Measurements from ENCODE around the gene TMEM219. TPM values are rescaled to one million over a fixed set of nuclear protein-coding genes. Genes with fewer than 3 reads are reported as not detected.
"Not testable (repeated sequence)": the region's sequence is repeated elsewhere in the genome, so short reads cannot be mapped to it uniquely, and the experiment has no call there.

The TMEM219 gene
- total RNA-seq, 2 experiments from 2014 or later: 57.8 to 61.0 TPM

DNA sequence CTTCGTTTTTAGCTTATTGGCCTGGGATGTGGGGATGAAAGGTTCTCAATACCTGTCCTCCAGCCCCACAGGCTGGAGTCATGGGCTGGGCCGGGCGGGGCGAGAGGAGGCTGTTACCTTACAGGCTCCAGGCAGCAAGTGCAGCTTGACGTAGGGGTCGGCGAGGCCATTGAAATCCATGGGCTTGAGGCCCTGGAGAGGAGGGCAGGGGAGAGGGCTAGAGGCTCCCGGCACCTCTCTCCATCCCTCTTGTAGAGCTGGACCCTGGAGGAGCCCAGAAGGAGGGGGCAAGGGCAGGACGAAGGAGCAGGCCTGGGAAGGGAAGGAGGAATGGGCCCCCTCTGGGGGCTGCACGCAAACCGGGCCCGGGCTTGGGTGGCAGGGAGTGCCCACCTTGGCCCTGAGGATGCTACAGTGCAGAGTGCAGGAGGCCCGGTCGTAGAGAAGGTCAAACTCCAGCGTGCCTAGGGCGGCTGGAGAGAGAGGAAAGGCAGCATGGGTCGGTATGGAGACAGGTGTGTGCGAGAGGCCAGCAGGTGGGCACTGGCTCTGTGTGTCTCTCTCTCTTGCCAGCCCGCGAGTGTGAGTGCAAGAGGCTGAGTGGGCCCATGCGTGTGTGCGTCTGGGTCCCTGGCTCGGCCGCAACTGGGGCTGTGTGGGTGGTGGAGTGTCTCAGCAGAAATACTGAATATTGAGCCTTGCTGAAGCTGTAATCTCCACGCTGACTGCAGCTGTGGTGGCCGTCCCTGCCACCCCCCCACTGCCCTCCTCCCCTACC, 47.4 kb downstream of the TMEM219 start:
- ChIA-PET CTCF (interaction anchor here (1.1 to 1.4 kb wide), 2 partner anchors 12 to 307 kb away, joined by 3 to 4 read pairs; no protein-coding TSS in a partner anchor), POLR2A (interaction anchor here (1.3 kb wide), 1 partner anchor 318 kb away, joined by 4 read pairs; no protein-coding TSS in a partner anchor)
- ATAC-seq (no peak), DNase-seq (no peak)
- Mint-ChIP-seq H3K4me1 (ENCODE audit: low read depth) (peaks cover 11% of the 10 kb centered on the region), H3K36me3 (ENCODE audit: low read depth) (peaks cover 4% of the 10 kb centered on the region), H3K4me3 (no peak overlapping the region), H3K27me3 (ENCODE audit: low read depth) (peaks cover 24% of the 10 kb centered on the region), H3K27ac (no peak overlapping the region), H3K9me3 (ENCODE audit: insufficient read depth) (no peaks in the 10 kb centered on the region)

DNA sequence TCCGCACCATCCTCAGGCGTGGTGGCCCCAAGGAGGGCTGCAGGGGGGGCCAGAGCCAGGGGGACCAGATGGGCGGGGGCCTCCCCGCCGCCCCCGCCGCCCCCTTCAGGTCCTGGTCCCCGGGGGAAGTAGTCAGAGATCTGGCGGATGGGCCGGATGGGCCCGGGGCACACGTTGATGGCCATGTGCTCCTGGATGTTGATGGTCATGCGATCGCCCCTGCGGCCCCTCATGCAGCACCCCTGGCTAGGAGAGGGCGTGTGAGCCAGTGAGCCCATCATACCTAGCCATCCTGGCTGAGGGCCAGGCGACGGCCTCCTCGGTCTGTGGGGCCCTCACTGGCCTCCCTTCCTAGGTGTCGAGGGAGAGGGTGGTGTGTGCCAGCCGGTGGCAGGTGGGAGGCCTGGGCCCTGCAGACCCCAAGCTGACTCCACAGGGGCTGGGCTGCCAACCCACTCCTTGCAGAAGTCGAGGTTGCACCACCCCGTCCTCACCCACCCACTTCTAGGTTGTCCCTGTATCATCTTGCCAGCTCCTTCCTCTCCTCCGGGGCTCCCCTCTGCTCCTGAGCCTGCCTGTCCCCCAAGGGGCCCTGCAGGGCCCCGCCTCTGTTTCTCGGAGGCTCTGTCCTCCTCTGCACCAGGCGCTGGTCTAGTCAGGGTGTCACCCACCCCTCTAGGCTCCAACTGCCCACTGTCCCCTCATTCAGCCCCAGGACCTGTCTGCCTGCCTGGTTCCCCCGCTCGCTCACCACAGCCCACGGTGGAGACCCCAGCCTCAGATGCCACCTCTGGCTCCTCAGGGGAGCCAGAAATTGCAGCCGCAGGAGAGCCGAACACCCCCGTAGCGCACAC, 48.3 kb downstream of the TMEM219 start:
- no peak overlapping the region for H3K27ac Mint-ChIP-seq
- CTCF ChIA-PET: interaction anchor here (1.4 kb wide), 1 partner anchor 308 kb away, joined by 3 read pairs; no protein-coding TSS in a partner anchor
- H3K4me3 Mint-ChIP-seq: peak overlapping the region; percentile 56
- DNase-seq: no peak
- H3K36me3 Mint-ChIP-seq (ENCODE audit: low read depth): peaks cover 4% of the 10 kb centered on the region
- POLR2A ChIA-PET: interaction anchor here (0.6 kb wide), 1 partner anchor 1178 kb away, joined by 3 read pairs; no protein-coding TSS in a partner anchor
- H3K9me3 Mint-ChIP-seq (ENCODE audit: insufficient read depth): no peaks in the 10 kb centered on the region
- H3K4me1 Mint-ChIP-seq (ENCODE audit: low read depth): peaks cover 11% of the 10 kb centered on the region
- peak; percentile 22 for ATAC-seq
- H3K27me3 Mint-ChIP-seq (ENCODE audit: low read depth): peaks cover 27% of the 10 kb centered on the region

DNA sequence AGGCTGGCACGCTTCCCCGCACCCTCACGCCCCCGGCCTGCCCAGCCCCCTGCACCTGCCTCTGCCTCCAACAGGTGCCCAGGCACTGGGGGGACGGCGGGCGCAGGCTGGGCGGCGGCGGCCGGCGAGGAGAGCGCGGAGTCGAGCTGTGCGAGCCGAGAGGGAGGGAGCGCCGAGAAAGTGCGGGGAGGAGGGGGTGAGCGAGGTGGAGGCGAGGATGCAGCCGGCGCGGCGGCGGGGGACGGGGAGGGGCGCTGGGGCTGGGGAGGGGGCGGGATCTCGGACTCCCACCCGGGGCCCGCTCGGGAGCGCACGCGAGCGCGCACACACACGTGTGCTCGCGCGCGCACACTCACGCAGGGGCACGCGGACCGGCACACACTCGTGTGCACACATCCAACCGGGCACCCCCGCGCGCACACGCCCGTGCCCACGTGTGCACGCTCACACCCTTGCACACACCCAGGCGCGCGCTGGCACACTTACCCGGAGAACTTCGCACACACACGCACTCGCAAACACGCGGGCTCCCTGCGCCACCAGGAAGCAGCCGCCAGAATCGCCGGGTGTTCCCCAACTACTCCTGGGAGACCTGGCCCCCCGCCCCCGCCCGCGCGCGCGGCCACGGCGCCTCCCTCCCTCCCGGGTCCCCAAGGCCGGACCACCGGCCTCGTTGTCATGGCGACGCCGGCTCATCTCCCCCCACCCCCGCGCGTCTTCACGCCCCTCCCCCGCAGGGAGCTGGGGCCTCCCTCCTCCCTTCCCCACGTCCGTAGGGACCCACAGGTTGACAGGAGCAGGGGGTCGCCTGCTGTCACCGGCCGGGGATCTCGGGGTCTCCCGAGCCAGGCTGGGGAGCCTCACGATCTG, 49.2 kb downstream of the TMEM219 start, which contains the start of gene DOC2A:
DOC2A (minus strand) TSS at position 184 of the 870 bp plus-strand sequence. CDS start 805 bp downstream, outside the sequence.
- Mint-ChIP-seq H3K4me3 (peak within 1 kb of the TSS; percentile 69), H3K36me3 (ENCODE audit: low read depth) (peaks cover 2% of the 10 kb centered on the region), H3K27ac (no peak within 1 kb of the TSS), H3K9me3 (ENCODE audit: insufficient read depth) (no peaks in the 10 kb centered on the region), H3K4me1 (ENCODE audit: low read depth) (peaks cover 10% of the 10 kb centered on the region), H3K27me3 (ENCODE audit: low read depth) (peaks cover 27% of the 10 kb centered on the region)
- ATAC-seq (peak; percentile 62), DNase-seq (peak; percentile 47)
- CTCF ChIA-PET: no interaction called here
- POLR2A ChIA-PET: no interaction called here

DNA sequence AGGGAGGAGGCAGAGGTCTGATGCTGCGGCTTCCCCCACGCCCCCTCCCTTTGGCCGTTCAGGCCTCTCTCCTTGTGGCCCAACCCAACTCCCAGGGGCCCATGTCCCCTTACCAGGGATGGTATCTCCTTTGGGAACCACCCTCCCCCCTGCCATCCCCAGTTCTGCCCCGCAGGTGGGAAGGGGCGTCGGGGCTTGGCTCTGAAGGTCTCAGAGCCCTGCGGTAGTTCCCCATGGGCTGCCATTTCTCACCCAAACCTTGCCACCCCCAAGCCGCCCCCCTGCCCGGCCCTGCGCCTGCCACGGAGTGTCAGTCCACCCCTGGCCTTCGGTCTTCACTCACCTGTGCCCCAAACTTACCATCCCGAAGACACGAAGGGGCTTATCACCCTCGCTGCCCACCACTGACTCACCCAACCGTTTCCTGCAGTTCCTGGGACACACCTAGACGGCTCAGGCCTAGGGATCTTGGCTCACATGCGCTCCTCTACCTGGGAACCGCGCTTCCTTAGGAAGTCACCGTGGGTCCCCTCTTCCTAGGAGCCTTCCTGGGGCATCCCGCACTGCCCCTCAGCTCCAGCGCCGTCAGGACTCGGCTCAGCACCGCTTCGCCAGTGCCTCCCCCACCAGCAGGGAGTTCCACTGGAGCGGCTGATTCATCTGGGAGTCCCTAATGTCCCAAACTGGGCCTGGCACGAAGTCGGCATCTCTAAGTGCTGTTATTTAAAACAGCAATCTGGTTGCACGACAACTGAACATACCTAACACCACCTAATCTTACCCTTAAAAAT, 50.0 kb downstream of the TMEM219 start:
- Mint-ChIP-seq H3K27ac (no peak overlapping the region), H3K9me3 (ENCODE audit: insufficient read depth) (no peaks in the 10 kb centered on the region), H3K27me3 (ENCODE audit: low read depth) (peaks cover 32% of the 10 kb centered on the region), H3K36me3 (ENCODE audit: low read depth) (peaks cover 2% of the 10 kb centered on the region), H3K4me1 (ENCODE audit: low read depth) (peaks cover 10% of the 10 kb centered on the region), H3K4me3 (peak overlapping the region; percentile 69)
- ATAC-seq (no peak), DNase-seq (no peak)
- ChIA-PET CTCF (no interaction called here), POLR2A (no interaction called here)

DNA sequence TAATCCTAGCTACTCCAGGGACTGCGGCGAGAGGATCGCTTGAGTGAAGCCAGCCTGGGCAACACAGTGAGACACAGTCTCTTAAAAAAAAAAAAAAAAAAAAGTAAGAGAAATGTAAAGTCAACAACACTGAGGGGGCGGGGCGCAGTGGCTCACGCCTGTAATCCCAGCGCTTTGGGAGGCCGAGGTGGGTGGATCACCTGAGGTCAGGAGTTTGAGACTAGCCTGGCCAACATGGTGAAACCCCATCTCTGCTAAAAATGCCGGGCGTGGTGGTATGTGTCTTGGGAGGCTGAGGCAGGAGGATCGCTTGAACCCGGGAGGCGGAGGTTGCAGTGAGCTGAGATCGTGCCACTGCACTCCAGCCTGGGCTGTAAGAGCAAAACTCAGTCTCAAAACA, 50.7 kb downstream of the TMEM219 start:
- H3K27ac Mint-ChIP-seq; ATAC-seq; DNase-seq; H3K9me3 Mint-ChIP-seq (ENCODE audit: insufficient read depth); CTCF ChIA-PET; H3K4me3 Mint-ChIP-seq; POLR2A ChIA-PET; H3K36me3 Mint-ChIP-seq (ENCODE audit: low read depth); H3K4me1 Mint-ChIP-seq (ENCODE audit: low read depth): not testable (repeated sequence)
- H3K27me3 Mint-ChIP-seq (ENCODE audit: low read depth): peaks cover 33% of the 10 kb centered on the region

DNA sequence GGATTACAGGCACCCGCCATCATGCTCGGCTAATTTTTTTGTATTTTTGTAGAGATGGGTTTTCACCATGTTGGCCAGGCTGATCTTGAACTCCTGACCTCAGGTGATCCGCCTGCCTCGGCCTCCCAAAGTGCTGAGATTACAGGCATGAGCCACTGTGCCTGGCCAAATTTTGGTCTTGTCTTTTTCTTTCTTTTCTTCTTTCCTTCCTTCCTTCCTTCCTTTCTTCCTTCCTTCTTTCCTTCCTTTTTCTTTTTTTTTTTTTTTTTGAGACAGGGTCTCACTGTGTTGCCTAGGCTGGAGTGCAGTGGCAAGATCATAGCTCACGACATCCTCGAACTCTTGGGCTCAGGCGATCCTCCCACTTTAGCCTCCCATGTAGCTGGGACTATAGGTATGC, 53.6 kb downstream of the TMEM219 start:
- ATAC-seq; DNase-seq; H3K9me3 Mint-ChIP-seq (ENCODE audit: insufficient read depth); POLR2A ChIA-PET; H3K36me3 Mint-ChIP-seq (ENCODE audit: low read depth); H3K4me3 Mint-ChIP-seq; H3K4me1 Mint-ChIP-seq (ENCODE audit: low read depth); H3K27ac Mint-ChIP-seq: not testable (repeated sequence)
- peaks cover 28% of the 10 kb centered on the region for H3K27me3 Mint-ChIP-seq (ENCODE audit: low read depth)
- CTCF ChIA-PET: interaction anchor here (0.6 to 0.9 kb wide), 2 partner anchors 17 to 40 kb away, joined by 3 to 4 read pairs; no protein-coding TSS in a partner anchor

DNA sequence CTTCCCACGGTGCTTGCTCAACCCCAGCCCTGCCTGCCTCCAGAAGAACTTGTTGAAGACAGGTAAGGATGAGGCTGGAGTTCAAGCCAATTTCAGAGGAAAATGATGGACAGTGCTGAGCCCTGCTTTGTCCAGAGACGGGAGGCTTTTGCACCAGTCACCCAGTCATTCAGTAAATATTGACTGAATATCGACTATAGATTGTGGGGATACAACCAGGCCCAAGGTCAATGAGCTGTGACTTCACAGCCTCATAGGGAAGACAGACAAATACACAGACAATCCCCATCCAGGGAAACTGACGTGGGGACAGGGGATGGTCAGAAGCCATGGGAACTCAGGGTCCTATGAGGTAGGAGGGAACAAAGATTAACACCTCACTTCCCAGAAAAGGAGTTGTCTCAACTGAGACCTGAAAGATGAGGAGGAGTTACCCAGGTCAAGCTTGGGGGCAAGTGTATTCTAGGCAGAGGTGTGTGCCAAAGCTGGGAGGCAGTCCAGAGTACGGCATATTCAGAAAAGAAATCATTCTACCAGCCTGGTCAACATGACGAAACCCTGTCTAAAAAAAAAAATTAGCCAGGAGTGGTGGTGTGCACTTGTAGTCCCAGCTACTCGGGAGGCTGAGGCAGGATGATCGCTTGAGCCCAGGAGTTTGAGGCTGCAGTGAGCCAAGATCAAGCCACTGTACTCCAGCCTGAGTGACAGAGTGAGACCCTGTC, 54.8 kb downstream of the TMEM219 start:
- no peaks in the 10 kb centered on the region for H3K9me3 Mint-ChIP-seq (ENCODE audit: insufficient read depth)
- ChIA-PET POLR2A (interaction anchor here (0.5 to 0.6 kb wide), 2 partner anchors 41 to 226 kb away, joined by 3 read pairs; partner anchors contain the start of gene KIF22), CTCF (interaction anchor here (1.4 to 5.1 kb wide), 2 partner anchors 15 to 39 kb away, joined by 5 to 21 read pairs; partner anchors contain the start of gene TLCD3B)
- H3K27me3 Mint-ChIP-seq (ENCODE audit: low read depth): peaks cover 26% of the 10 kb centered on the region
- DNase-seq (no peak), ATAC-seq (no peak)
- no peak overlapping the region for H3K4me3 Mint-ChIP-seq
- peaks cover 2% of the 10 kb centered on the region for H3K36me3 Mint-ChIP-seq (ENCODE audit: low read depth)
- H3K4me1 Mint-ChIP-seq (ENCODE audit: low read depth): peaks cover 15% of the 10 kb centered on the region
- H3K27ac Mint-ChIP-seq: no peak overlapping the region

DNA sequence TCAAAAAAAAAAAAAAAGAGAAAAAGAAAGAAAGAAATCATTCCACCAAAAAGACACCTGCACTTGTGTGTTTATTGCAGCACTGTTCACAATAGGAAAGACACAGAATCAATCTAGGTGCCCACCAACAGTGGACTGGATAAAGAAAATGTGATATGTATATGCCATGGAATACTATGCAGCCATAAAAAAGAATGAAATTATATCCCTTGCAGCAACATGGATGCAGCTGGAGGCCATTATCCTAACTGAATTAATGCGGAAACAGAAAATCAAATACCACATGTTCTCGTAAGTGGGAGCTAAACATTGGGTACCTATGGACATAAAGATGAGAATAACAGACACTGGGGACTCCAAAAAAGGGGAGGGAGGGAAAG, 55.4 kb downstream of the TMEM219 start:
- Mint-ChIP-seq H3K27me3 (ENCODE audit: low read depth) (peaks cover 20% of the 10 kb centered on the region), H3K27ac (no peak overlapping the region), H3K9me3 (ENCODE audit: insufficient read depth) (no peaks in the 10 kb centered on the region), H3K36me3 (ENCODE audit: low read depth) (no peaks in the 10 kb centered on the region), H3K4me1 (ENCODE audit: low read depth) (peaks cover 13% of the 10 kb centered on the region), H3K4me3 (no peak overlapping the region)
- no peak for DNase-seq
- POLR2A ChIA-PET: interaction anchor here (0.5 kb wide), 1 partner anchor 227 kb away, joined by 3 read pairs; the partner anchor contains the start of gene KIF22
- CTCF ChIA-PET: interaction anchor here (1.4 to 5.1 kb wide), 2 partner anchors 15 to 38 kb away, joined by 5 to 21 read pairs; partner anchors contain the start of gene TLCD3B
- no peak for ATAC-seq

DNA sequence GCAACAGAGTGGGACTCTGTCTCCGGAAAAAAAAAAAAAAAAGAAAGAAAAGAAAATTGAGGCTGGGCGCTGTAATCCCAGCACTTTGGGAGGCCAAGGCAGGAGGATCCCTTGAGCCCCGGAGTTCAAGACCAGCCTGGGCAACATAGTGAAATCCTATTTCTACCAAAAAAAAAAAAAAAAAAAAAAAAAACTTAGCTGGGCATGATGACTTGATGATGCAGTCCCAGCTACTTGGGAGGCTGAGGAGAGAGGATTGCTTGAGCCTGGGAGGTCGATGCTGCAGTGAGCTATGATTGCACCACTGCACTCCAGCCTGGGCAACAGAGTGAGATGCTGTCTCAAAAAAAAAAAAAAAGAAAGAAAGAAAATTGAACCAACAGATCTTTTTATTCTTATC, 56.1 kb downstream of the TMEM219 start:
- H3K27ac Mint-ChIP-seq; H3K9me3 Mint-ChIP-seq (ENCODE audit: insufficient read depth); POLR2A ChIA-PET; DNase-seq; H3K4me3 Mint-ChIP-seq; H3K36me3 Mint-ChIP-seq (ENCODE audit: low read depth); ATAC-seq: not testable (repeated sequence)
- CTCF ChIA-PET: interaction anchor here (1.6 to 5.1 kb wide), 2 partner anchors 14 to 327 kb away, joined by 6 to 21 read pairs; partner anchors contain the start of gene TLCD3B
- H3K4me1 Mint-ChIP-seq (ENCODE audit: low read depth): peaks cover 13% of the 10 kb centered on the region
- H3K27me3 Mint-ChIP-seq (ENCODE audit: low read depth): peaks cover 16% of the 10 kb centered on the region

DNA sequence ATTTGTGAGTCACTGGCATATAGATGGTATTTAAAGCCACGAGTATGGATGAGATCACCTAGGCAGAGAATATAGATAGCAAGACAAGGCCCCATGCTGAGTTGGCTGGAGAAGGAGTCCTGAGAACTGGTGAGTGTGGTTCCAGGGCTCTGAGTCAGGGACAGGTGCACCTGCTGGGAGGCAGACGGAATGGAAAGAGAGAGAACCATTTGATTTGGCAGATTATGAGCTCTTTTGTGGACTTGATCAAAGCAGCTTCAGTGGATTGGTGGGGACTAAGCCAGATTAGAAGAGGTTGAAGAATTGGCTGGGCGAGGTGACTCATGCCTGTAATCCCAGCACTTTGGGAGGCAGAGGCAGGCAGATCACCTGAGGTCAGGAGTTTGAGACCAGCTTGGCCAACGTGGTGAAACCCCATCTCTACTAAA, 56.9 kb downstream of the TMEM219 start:
- no peak for ATAC-seq
- no peak for DNase-seq
- ChIA-PET POLR2A (no interaction called here), CTCF (interaction anchor here (1.3 to 5.1 kb wide), 4 partner anchors 13 to 327 kb away, joined by 6 to 21 read pairs (median 7); partner anchors contain the start of gene TLCD3B)
- H3K36me3 Mint-ChIP-seq (ENCODE audit: low read depth): no peaks in the 10 kb centered on the region
- H3K4me1 Mint-ChIP-seq (ENCODE audit: low read depth): peaks cover 13% of the 10 kb centered on the region
- no peaks in the 10 kb centered on the region for H3K9me3 Mint-ChIP-seq (ENCODE audit: insufficient read depth)
- H3K27me3 Mint-ChIP-seq (ENCODE audit: low read depth): peaks cover 16% of the 10 kb centered on the region
- H3K27ac Mint-ChIP-seq: no peak overlapping the region
- no peak overlapping the region for H3K4me3 Mint-ChIP-seq

Measured in activated CD8-positive, alpha-beta T cell treated with anti-CD3 and anti-CD28 coated beads, Interleukin-2, amount 10 ng/mL, durations not matched to agents 7 days and 5 days (primary cell).